K562 (cell line): ENCODE results near the gene NMRK1. TPM values are rescaled to one million over a fixed set of nuclear protein-coding genes. Genes with fewer than 3 reads are reported as not detected.

Experiments used
- ARID1B ChIP-seq: fragments of 450-650 bp; IDR thresholded peaks from 2 replicates; pipeline ENCODE4 v1.6.1; 2016; ENCODE audit warnings: antibody characterized with exemption, mild to moderate bottlenecking, inconsistent platforms
- CBFA2T3 ChIP-seq: fragments of 450-650 bp; IDR thresholded peaks from 2 replicates; pipeline ENCODE4 v1.6.1; 2017
- NCOR1 ChIP-seq: fragments of 450-650 bp; IDR thresholded peaks from 2 replicates; pipeline ENCODE4 v1.6.1; 2016; ENCODE audit warnings: mild to moderate bottlenecking, moderate library complexity
- SRF ChIP-seq, 2 experiments: fragments of 250-450, 450-650 bp in 1 of 2; sonication (Bioruptor Pico) in 1 of 2; sonication (generic) in 1 of 2; formaldehyde crosslinking; IDR thresholded peaks; 2 replicates each; pipeline versions ENCODE4 v1.5.0 to v1.5.1; 2020 to 2022; ENCODE audit warnings: mild to moderate bottlenecking in 1 of 2, missing genetic modification reagents in 1 of 2
- ZFP91 ChIP-seq: sonication (generic); formaldehyde crosslinking; IDR thresholded peaks from 2 replicates; pipeline ENCODE4 v1.8.0; 2022; ENCODE audit warnings: mild to moderate bottlenecking, missing genetic modification reagents
- ZNF277 ChIP-seq: fragments of 250-450 bp; sonication (Bioruptor Pico); IDR thresholded peaks from 2 replicates; pipeline ENCODE4 v1.8.0; 2022; ENCODE audit warnings: inconsistent platforms, mild to moderate bottlenecking, moderate library complexity, borderline replicate concordance
- ZNF449 ChIP-seq: fragments of 250-450 bp; sonication (Bioruptor Pico); IDR thresholded peaks from 2 replicates; pipeline ENCODE4 v1.8.0; 2022; ENCODE audit warnings: moderate library complexity, mild to moderate bottlenecking, inconsistent platforms
- ZNF699 ChIP-seq: fragments of 250-450 bp; sonication (Bioruptor Pico); IDR thresholded peaks from 2 replicates; pipeline ENCODE4 v1.8.0; 2021; ENCODE audit warnings: mild to moderate bottlenecking, moderate library complexity; ENCODE audit not compliant: insufficient replicate concordance
- polyA plus RNA-seq, 8 experiments: library from polyadenylated mRNA; depleted of rRNA in 4 of 8; stranded (reverse) in 5 of 8; unstranded in 3 of 8; fragments of >200 nt; fragmentation: Nextera tagmentation in 2 of 8; fragmentation: Illumina TruSeq in 1 of 8; extraction: Ambion mirVana in 2 of 8; extraction: Trizol in 1 of 8; gene quantifications; 2 replicates each; pipeline versions ENCODE4 v1.2.1 to v1.2.3, GENCODE V29; 2011 to 2014; ENCODE audit warnings: inconsistent platforms in 1 of 8, missing spikeins in 1 of 8
- total RNA-seq, 7 experiments: library from RNA; depleted of rRNA in 6 of 7; stranded (reverse); fragments of >200 nt in 6 of 7; fragmentation: Illumina TruSeq in 2 of 7; extraction: Trizol in 2 of 7; gene quantifications; 2 replicates each; pipeline versions ENCODE4 v1.2.1 to v1.2.3, GENCODE V29; 2011 to 2021; ENCODE audit warnings: low replicate concordance in 1 of 7

NMRK1 gene
- total and polyA plus RNA-seq, 9 of the 15 experiments (the other 6 are each of a cell fraction or from before 2014, with no cell fraction given): 1.1 to 3.5 (median 1.7) TPM

GRCh38 chr9:75084081-75084672 is 3.8 kb downstream of the NMRK1 start (continued):
- TF ChIP-seq ZNF449: no peak
- no peak for TF ChIP-seq ZNF699 (CRISPR knock-in tag)
- peak; percentile 52 for TF ChIP-seq CBFA2T3
- peak; percentile 24; the same call in 1 of the 2 replicates for TF ChIP-seq NCOR1
- TF ChIP-seq ZFP91 (CRISPR knock-in tag): no peak
- no peak for TF ChIP-seq ZNF277 (CRISPR knock-in tag)
- peak; percentile 62 for TF ChIP-seq ARID1B
- TF ChIP-seq SRF (CRISPR knock-in tag; IDR thresholded peaks at IDR 0.05): no peak
- TF ChIP-seq, all 486 proteins: peak for 8
